CD4-positive, alpha-beta T cell (primary cell): Measurements from ENCODE around the gene IRF5. TPM values are rescaled to one million over a fixed set of nuclear protein-coding genes. Genes with fewer than 3 reads are reported as not detected.

Source experiments
- ATAC-seq: fragments of 200-7000 bp; cut with Tn5 transposase; one replicate; pipeline ENCODE4 v1.10.0; 2022; ENCODE audit warnings: mild to moderate bottlenecking; ENCODE audit not compliant: poor library complexity
- CTCF ChIA-PET: fragments of 350-600 bp; sonication (Branson Sonifier 250); formaldehyde crosslinking; loops from one replicate; lab custom pipeline; 2021; ENCODE audit warnings: antibody characterized with exemption, inconsistent platforms; lab: Charles Lee
- POLR2A ChIA-PET: fragments of 350-600 bp; sonication (Branson Sonifier 250); formaldehyde crosslinking; loops from one replicate; lab custom pipeline; 2021; ENCODE audit warnings: antibody characterized with exemption, inconsistent platforms; lab: Charles Lee
- DNase-seq, 14 experiments: peaks; one replicate each; pipeline ENCODE4 v3.0.0-alpha.2; 2013 to 2020; ENCODE audit warnings: mixed read lengths in 2 of 14
- H3K27ac ChIP-seq, 2 donors: one replicate each; pipeline versions ENCODE4 v1.5.1 to v1.7.0; 2013; ENCODE audit warnings: low read length in 2 of 2, low read depth in 1 of 2, mild to moderate bottlenecking in 1 of 2
- H3K27me3 ChIP-seq, 2 experiments: 1 replicate in 1 of 2; 2 replicates in 1 of 2; pipeline versions ENCODE4 v1.6.1 to v1.7.0; 2013; ENCODE audit warnings: low read length in 2 of 2, control low read depth in 1 of 2, mild to moderate bottlenecking in 1 of 2, moderate library complexity in 1 of 2; ENCODE audit not compliant: insufficient read depth in 2 of 2, control insufficient read depth in 1 of 2
- H3K36me3 ChIP-seq: one replicate; pipeline ENCODE4 v1.6.1; 2013; ENCODE audit warnings: low read length, control low read depth; ENCODE audit not compliant: insufficient read depth
- H3K4me1 ChIP-seq: one replicate; pipeline ENCODE4 v1.6.1; 2013; ENCODE audit warnings: low read length, control low read depth; ENCODE audit not compliant: insufficient read depth
- H3K4me3 ChIP-seq: one replicate; pipeline ENCODE4 v1.5.1; 2013; ENCODE audit warnings: mild to moderate bottlenecking, low read length, moderate library complexity
- H3K9me3 ChIP-seq, 2 experiments: 1 replicate in 1 of 2; 2 replicates in 1 of 2; pipeline versions ENCODE4 v1.6.1 to v1.7.0; 2013; ENCODE audit warnings: low read length in 2 of 2, mild to moderate bottlenecking in 2 of 2, control low read depth in 1 of 2, moderate library complexity in 1 of 2; ENCODE audit not compliant: control insufficient read depth in 1 of 2, insufficient read depth in 1 of 2
- H3K27ac Mint-ChIP-seq: one replicate; pipeline ENCODE4 v1.8.0; 2020; ENCODE audit warnings: mixed read lengths
- H3K27me3 Mint-ChIP-seq: one replicate; pipeline ENCODE4 v1.8.0; 2021; ENCODE audit warnings: mixed read lengths
- H3K36me3 Mint-ChIP-seq: one replicate; pipeline ENCODE4 v1.8.0; 2021; ENCODE audit warnings: low read depth, mixed read lengths
- H3K4me1 Mint-ChIP-seq: one replicate; pipeline ENCODE4 v1.8.0; 2021; ENCODE audit warnings: low read depth, mixed read lengths
- H3K4me3 Mint-ChIP-seq: one replicate; pipeline ENCODE4 v1.8.0; 2020; ENCODE audit warnings: mild to moderate bottlenecking, mixed read lengths
- H3K9me3 Mint-ChIP-seq: one replicate; pipeline ENCODE4 v1.8.0; 2020; ENCODE audit warnings: mixed read lengths
- intact Hi-C, 2 experiments: fragments of 100-400 bp; cut with DNase I in 1 of 2; cut with micrococcal nuclease in 1 of 2; formaldehyde crosslinking; loops; one replicate each; pipeline versions ENCODE4 v1.15.1 to v1.9.0; 2023 to 2025; cut with DNase I, micrococcal nuclease
- total RNA-seq, 174 experiments: library from RNA in 2 of 174; stranded (reverse) in 2 of 174; gene quantifications; one replicate each; pipeline ENCODE4 v1.2.3 and lab custom pipeline; 2021 to 2026
- TF ChIP-seq, protein P1 (sequence below): fragments of 200-600 bp; IDR thresholded peaks from one replicate; pipeline ENCODE4 v1.8.0; 2022; ENCODE audit warnings: antibody characterized with exemption, mild to moderate bottlenecking

Gene IRF5
- total RNA-seq, 2 experiments from 2014 or later, result 1.7 to 1.8 TPM

DNA sequence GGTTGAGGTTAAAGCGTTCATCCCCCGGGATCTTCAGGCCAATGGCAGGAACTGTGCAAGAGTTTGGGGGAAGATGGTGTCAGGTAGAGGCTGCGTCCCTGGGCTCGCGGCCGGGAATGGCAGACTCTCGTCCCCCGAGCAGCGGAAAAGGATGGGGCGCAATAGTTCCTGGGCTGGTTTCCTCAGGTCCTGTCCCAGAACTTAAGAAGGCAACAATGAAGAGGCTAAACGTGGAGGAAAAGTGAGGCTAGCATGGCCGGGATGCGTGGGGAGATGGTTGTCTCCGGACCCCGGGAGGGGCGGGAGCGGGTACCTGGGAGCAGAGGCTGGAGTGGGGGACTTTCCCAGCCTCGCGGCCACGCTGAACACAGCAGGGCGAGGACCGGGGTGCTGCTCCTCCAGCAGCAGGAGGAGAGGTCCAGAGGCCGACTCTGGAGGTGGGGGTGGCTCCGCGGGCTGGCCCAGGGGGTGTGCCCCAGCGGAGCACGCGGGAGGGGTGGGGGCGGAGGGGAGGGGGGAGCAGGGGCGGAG, 882 bp downstream of the IRF5 start:
- Mint-ChIP-seq H3K27ac (peak overlapping the region; percentile 68), H3K4me1 (peaks cover 38% of the 10 kb centered on the region), H3K27me3 (peaks cover 23% of the 10 kb centered on the region), H3K9me3 (no peaks in the 10 kb centered on the region), H3K36me3 (no peaks in the 10 kb centered on the region), H3K4me3 (peak overlapping the region; percentile 91)
- no peaks in the 10 kb centered on the region for H3K9me3 ChIP-seq
- peaks cover 0 to 3% of the 10 kb centered on the region in 2 experiments for H3K27me3 ChIP-seq
- peaks cover 54% of the 10 kb centered on the region for H3K4me1 ChIP-seq
- peak overlapping the region in 1 of 2 donors; percentile 34 for H3K27ac ChIP-seq
- ATAC-seq, result peak; percentile 25
- no peaks in the 10 kb centered on the region for H3K36me3 ChIP-seq
- intact Hi-C loops, result no loop called here
- peak overlapping the region; percentile 69 for H3K4me3 ChIP-seq
- ChIA-PET CTCF (no interaction called here), POLR2A (no interaction called here)
- TF ChIP-seq, protein P1, sequence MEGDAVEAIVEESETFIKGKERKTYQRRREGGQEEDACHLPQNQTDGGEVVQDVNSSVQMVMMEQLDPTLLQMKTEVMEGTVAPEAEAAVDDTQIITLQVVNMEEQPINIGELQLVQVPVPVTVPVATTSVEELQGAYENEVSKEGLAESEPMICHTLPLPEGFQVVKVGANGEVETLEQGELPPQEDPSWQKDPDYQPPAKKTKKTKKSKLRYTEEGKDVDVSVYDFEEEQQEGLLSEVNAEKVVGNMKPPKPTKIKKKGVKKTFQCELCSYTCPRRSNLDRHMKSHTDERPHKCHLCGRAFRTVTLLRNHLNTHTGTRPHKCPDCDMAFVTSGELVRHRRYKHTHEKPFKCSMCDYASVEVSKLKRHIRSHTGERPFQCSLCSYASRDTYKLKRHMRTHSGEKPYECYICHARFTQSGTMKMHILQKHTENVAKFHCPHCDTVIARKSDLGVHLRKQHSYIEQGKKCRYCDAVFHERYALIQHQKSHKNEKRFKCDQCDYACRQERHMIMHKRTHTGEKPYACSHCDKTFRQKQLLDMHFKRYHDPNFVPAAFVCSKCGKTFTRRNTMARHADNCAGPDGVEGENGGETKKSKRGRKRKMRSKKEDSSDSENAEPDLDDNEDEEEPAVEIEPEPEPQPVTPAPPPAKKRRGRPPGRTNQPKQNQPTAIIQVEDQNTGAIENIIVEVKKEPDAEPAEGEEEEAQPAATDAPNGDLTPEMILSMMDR, result no peak
- DNase-seq, result peak in 2 of 14 experiments; percentile 54 to 62

DNA sequence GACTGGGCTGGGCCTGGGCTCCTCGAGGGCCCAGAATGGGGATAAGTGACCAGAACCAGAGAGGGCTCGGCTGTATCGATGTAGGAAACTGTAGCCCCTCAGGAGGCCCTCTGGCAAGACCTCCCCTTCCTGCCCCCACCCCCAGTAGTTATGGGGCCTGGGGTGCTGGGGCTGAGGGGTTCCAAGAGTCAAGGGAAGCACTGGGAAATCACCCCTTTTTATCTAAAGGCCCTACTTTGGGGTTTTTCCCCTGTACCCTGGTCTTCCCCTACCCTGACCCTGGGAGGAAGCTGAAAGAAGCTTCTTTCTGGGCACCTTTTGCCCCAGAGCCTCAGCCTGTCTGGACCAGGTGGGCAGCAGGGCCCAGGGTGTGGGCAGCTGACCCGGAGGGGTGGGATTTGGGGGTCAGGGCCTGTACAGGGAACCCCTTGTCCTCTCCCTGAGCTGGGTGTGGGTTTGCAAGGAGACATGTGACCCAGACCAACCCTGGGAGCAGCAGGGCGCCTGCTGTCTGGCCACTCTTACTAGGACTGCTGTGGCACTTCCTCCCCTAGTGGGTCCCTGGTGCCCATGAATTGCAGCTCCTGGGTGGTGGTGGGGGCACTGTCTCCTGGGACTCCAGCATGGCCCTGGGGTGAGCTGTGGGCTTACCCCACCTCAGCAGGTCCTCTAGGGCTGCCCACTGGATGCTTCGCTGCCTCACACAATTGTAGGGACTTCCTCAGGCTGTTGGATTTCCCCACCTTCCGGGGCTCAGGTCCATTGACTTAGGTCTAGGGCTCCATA, 1.5 kb downstream of the IRF5 start:
- peak overlapping the region; percentile 27 for H3K27ac Mint-ChIP-seq
- H3K4me1 ChIP-seq, result peaks cover 49% of the 10 kb centered on the region
- H3K36me3 ChIP-seq, result no peaks in the 10 kb centered on the region
- no peaks in the 10 kb centered on the region for H3K9me3 Mint-ChIP-seq
- POLR2A ChIA-PET, result no interaction called here
- peaks cover 38% of the 10 kb centered on the region for H3K4me1 Mint-ChIP-seq
- peak overlapping the region; percentile 21 to 41 for H3K27ac ChIP-seq
- DNase-seq (peak in 2 of 14 experiments; percentile 69 to 77), ATAC-seq (peak; percentile 23)
- H3K4me3 Mint-ChIP-seq, result peak overlapping the region; percentile 86
- TF ChIP-seq, protein P1, result no peak
- no peaks in the 10 kb centered on the region for H3K9me3 ChIP-seq
- intact Hi-C loops, result no loop called here
- peaks cover 23% of the 10 kb centered on the region for H3K27me3 Mint-ChIP-seq
- CTCF ChIA-PET, result no interaction called here
- H3K36me3 Mint-ChIP-seq, result no peaks in the 10 kb centered on the region
- H3K4me3 ChIP-seq, result peak overlapping the region; percentile 69
- peaks cover 0 to 3% of the 10 kb centered on the region in 2 experiments for H3K27me3 ChIP-seq

- H3K36me3 ChIP-seq, result no peaks in the 10 kb centered on the region
- Mint-ChIP-seq H3K9me3 (no peaks in the 10 kb centered on the region), H3K4me3 (peak overlapping the region; percentile 86), H3K27ac (peak overlapping the region; percentile 27), H3K36me3 (no peaks in the 10 kb centered on the region), H3K4me1 (peaks cover 38% of the 10 kb centered on the region), H3K27me3 (peaks cover 23% of the 10 kb centered on the region)
- POLR2A ChIA-PET, result no interaction called here
- peak overlapping the region; percentile 69 for H3K4me3 ChIP-seq
- H3K4me1 ChIP-seq, result peaks cover 49% of the 10 kb centered on the region
- intact Hi-C loops, result no loop called here
- H3K27ac ChIP-seq, result peak overlapping the region; percentile 21 to 41
- TF ChIP-seq, protein P1, result no peak
- H3K9me3 ChIP-seq, result no peaks in the 10 kb centered on the region
- DNase-seq (peak in 2 of 14 experiments; percentile 39 to 44), ATAC-seq (no peak)
- H3K27me3 ChIP-seq, result peaks cover 0 to 3% of the 10 kb centered on the region in 2 experiments
- CTCF ChIA-PET, result no interaction called here
Measured at GRCh38 chr7:128939861-128940410, 2.2 kb downstream of the IRF5 start.
